K562 (cell line): ENCODE data around the gene ZEB2.

ENCODE experiments used
- DIDO1 ChIP-seq: fragments of 450-650 bp; IDR thresholded peaks from 2 replicates; pipeline ENCODE4 v1.6.1; 2016; ENCODE audit warnings: low read depth, missing biosample characterization, missing genetic modification characterization
- KHSRP ChIP-seq: fragments of 450-650 bp; IDR thresholded peaks from 2 replicates; pipeline ENCODE4 v1.6.1; 2017
- LEF1 ChIP-seq: fragments of 450-650 bp; IDR thresholded peaks from 2 replicates; pipeline ENCODE4 v1.6.1; 2016; ENCODE audit warnings: mild to moderate bottlenecking
- SAP30 ChIP-seq: fragments of 200-600 bp; sonication (generic); IDR thresholded peaks from 2 replicates; pipeline ENCODE4 v1.6.1; 2012; ENCODE audit warnings: borderline replicate concordance, low read depth, mild to moderate bottlenecking, moderate library complexity, low read length, control low read depth, inconsistent platforms; ENCODE audit not compliant: insufficient read depth, poor library complexity, severe bottlenecking

DNA sequence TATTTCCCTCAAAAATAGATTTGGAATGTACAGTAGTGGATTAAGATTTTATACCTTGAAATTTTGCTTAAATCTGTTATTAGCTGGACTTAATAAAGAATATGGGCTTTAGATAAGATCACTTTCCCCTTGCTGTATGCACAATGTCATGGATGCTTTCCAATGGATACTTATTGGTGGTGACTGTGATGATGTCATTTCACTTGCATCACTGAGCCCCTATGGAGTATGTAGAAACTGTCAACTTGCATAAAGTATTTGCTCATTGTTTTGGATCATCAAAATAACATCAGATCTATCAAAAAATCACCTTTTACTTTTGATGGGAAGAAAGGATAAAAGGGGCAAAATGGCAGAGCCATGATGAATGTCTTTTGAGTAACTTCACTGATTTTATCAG is 112.7 kb downstream of the ZEB2 start:
- TF ChIP-seq KHSRP = no peak
- TF ChIP-seq SAP30 = no peak
- no peak for TF ChIP-seq LEF1
- TF ChIP-seq DIDO1 (tag) = no peak
